Tongue (tissue), 2 donors: ENCODE results near the gene DHX36. TPM values are rescaled to one million over a fixed set of nuclear protein-coding genes. Genes with fewer than 3 reads are reported as not detected.

ENCODE experiments used
- DNase-seq: peaks from one replicate; pipeline ENCODE4 v3.0.0-alpha.2; 2015
- total RNA-seq: library from RNA; depleted of rRNA; stranded (reverse); fragments of >200 nt; gene quantifications from one replicate; pipeline ENCODE4 v1.2.3, GENCODE V29; 2014

DHX36 gene
- total RNA-seq, 1 donor from 2014 or later, result 97.1 TPM

DNA sequence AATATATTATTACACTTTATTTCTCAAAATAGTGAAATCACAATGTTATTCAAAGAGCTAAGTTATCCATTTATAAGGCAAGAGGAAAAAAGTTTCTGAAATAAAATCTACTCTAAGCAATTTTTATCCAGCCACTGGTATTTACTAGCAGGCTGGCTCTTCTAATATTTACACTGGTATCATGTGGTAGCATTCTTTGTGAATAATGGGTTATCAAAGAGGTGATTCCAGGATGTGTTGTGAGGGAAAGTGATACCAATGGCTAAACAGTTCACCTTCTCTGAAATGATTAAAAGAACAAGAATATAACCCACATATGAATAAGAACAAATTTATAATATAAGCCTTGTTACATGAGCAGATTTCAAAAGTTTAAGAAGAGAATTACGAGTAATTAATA lies 44.1 kb downstream of the DHX36 start:
- DNase-seq, result no peak

- no peak for DNase-seq
Measured at GRCh38 chr3:154275965-154276364, 48.3 kb downstream of the DHX36 start.

DNA sequence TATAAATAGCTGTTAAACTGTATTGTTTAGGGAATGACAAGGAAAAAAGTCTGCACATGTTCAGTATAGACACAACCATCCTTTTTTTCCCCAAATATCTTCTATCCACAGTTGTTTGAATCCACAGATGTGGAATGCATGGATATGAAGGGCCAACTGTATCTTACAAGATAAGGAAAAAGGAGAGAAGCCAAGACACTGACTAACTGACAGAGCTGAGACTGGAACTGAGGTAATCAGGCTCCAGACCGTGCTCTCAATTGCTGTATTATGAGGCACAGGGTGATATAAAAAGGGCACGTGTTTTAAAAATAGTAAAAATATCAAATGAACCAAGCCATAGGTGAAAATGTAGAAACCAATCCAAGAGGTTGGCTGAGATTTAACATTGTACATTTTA lies 49.0 kb downstream of the DHX36 start:
- DNase-seq, result no peak

DNA sequence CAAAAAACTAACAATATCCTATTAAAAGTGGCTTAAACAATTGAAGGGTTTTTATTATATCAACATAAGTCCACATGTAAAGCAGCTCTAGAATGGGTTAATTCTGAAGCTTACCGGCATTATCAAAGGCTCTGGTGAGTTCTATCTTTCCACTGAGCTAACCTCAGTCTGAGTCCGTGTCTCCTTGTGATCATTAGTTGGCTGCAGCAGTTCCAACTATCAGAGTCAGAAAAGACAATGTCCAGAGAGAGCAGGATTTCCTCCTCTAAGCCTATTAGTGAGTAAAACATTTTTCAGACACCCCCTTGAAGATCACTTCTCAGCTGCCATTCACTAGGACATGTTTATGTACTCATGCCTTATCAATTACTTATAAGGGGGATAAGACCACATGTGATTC lies 49.9 kb downstream of the DHX36 start:
- DNase-seq, result no peak

DNA sequence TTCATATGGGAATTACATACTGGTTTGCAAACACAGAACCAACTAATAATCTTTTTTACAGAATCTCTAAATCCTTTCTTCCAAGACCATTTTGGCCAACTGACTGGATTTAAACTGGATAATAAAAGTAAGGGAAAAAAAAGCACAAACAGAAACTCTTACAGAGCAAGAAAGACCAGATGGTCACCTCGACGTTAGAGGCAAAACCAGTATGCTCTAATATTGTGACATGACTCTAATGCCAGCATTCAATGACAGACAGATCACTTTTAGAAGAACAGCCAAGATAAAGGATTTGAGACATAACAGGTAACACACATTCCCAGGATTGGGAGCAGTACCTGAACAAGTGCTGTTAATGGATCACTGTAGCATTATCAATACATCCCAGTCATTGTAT lies 50.9 kb downstream of the DHX36 start:
- no peak for DNase-seq

- DNase-seq, result no peak
Measured at GRCh38 chr3:154254527-154254926, 69.8 kb downstream of the DHX36 start.

DNA sequence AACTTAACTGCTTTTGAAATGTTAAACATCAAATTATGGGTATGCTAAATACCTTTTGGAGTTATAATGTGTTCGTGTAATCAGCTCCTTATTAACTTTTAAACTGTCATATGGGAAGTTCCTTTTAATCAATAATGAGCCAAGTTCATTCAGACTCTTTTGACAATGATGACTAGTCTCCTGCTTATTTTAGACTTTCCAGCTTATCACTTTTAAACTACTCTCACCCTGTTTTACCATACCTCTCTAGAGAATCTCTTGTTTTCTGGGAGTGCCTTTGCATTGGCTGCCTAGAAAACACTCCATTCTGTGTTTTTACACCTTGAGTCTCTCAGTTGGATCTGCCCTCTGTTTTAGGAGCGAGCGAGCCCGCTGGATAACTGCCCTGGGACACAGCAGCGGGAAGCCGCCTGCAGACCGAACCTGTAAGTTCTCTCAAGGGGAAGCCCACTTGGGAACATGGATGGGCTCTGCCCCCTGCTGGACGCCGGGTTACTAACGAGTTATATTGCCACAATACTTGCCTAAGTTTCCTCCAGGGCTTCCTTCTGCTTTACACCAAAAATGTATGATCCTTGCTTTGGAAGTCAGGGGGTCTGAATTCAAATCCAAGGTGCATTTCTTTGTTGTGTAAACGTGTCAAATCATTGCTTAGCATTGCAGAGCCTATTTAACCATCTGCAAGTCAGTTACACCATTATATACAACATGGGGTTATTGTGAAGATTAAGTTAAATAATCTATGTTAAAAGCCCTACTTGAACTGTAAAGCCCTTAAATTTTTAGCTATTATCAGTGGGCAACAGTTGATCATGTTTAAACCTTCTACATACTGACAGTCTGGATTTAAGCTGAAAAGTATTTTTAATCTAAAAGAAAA lies 71.3 kb downstream of the DHX36 start:
- peak; percentile 95 for DNase-seq

DNA sequence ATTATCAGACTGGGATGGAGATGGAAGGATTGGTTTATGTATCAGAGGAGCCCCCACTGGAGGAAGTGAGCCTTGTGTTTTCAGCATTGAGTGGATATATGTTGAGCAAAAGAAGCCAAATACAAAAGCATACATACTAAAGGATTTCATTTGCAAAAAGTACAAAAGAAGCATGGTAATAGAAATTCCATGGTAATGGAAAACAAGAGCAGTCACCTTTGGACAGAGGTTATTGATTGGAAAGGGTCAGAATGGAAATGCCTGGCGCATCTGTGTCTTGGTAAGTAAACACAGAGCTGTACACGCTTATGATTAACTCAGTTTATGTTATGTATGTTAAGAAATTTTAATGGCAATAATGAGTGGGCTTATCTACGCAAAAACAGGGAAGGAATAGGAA lies 72.7 kb downstream of the DHX36 start:
- no peak for DNase-seq

DNA sequence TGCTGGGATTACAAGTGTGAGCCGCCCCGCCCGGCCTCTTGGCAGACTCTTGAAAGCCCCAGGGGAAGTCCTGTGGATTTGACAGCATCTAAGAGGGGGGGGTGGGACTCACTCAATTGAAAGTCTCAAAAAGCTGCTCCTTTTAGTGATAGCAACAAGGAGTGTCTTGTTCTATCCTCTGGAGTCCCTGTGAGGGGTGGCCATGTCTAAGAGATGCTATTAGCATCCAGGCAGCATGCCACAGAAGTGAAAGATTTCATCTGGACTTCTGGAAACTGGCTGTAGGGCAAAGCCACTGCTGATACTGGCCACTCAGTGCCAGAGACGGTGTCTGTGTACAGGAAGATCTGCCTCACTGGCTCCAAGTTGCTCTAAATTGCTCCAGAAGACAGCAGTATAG lies 74.0 kb downstream of the DHX36 start:
- no peak for DNase-seq

- peak; percentile 57 for DNase-seq
Measured at GRCh38 chr3:154247806-154248415, 76.4 kb downstream of the DHX36 start.

GRCh38 chr3:154244644-154245043 lies 79.6 kb downstream of the DHX36 start:
- DNase-seq, result no peak

- DNase-seq, result no peak
Measured at GRCh38 chr3:154243353-154243752, 80.9 kb downstream of the DHX36 start.

GRCh38 chr3:154242766-154243165 lies 81.5 kb downstream of the DHX36 start:
- DNase-seq, result no peak

DNA sequence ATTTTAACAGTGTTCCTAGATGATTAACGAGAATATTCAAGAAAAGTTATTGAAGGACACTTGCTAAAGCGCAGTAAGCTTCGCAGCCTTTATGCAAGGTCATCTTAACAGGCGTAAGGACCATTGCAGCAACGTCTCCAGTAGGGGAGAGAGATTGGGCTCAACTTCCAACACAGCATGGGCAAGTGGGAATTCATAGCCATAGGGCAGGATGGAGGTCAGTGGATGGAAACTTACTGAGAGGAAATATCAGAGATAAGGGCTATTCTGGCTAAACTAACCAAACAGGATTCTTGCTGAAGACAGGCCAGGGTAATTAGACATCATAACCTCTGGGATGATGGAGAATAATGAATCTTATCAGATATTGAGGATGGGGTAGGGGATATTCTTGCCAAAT lies 82.8 kb downstream of the DHX36 start:
- DNase-seq, result no peak

- DNase-seq, result no peak
Measured at GRCh38 chr3:154240235-154240634, 84.1 kb downstream of the DHX36 start.

GRCh38 chr3:154236331-154236730 lies 88.0 kb downstream of the DHX36 start:
- DNase-seq, result peak; percentile 35

DNA sequence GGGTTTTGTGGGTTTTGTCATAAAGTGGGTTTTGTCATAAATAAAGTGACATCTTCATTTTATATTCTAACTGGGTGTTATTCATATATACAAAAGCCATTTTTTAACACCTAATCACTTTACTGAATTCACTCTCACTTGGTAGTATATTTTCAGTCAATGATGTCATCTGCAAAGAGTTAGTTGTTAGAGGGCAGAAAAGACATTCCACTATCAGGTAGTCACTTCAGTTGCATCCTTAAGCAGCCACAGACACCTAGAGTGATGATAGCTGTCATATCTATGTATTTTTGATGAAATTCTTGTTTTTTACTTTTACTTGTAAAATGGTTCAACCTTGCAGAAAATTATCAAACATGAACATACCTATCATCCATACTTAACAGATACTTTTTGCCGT lies 89.0 kb downstream of the DHX36 start:
- DNase-seq, result no peak

DNA sequence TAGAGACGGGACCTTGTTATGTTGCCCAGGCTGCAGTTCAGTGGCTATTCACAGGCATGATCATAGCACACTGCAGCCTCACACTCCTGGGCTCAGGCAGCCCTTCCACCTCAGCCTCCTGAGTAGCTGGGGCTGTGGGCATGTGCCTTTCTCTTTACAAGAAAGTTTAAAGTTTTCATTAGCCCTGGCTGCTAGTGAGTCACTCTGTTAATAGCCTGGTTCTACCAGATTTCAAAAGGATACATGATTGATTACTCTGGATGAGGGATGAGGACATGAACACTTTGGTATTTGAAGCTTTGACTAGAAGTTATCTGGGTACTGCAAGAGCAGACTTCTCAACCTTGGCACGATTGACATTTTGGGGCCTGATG lies 95.1 kb downstream of the DHX36 start:
- no peak for DNase-seq

- DNase-seq, result no peak
Measured at GRCh38 chr3:154228561-154229216, 95.6 kb downstream of the DHX36 start.

GRCh38 chr3:154227531-154227930 lies 96.8 kb downstream of the DHX36 start:
- DNase-seq, result peak; percentile 46

DNA sequence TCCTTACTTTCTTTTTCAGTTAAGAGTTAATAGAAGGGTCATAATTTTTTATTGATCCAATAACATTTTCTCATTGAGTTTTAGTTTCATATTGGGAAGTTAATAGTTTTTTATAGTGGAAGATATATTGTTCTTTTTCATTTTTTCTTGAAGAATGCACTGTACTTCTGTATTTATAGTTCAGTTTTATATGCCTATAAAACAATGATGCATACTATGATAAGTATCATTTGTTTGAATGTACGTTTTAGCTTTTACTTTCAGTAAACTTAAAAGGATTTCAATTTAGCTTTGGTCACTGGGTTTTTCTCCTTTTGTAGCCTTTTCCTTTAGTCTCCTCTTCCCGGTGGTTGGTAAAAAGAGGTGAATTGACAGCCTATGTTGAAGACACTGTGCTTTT lies 98.8 kb downstream of the DHX36 start:
- no peak for DNase-seq

DNA sequence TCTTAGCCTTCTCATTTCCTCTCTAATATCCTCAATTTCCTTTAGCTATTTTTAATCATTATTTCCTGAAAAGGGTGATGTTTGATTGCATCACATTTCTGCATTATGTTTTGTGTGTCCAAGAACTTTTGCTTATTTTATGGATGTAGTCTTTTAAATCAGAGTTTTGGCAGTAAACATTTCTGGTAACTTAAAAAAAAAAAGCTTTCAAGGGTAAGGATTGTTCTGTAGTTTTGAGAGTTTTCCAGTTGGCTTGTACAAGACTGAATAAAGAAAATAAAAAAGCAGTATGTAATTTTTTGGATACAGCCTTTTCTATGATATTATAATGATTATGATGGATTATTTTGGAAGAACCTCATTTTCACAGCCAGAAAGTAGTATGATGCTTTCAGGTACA lies 99.4 kb downstream of the DHX36 start:
- peak; percentile 54 for DNase-seq

DNA sequence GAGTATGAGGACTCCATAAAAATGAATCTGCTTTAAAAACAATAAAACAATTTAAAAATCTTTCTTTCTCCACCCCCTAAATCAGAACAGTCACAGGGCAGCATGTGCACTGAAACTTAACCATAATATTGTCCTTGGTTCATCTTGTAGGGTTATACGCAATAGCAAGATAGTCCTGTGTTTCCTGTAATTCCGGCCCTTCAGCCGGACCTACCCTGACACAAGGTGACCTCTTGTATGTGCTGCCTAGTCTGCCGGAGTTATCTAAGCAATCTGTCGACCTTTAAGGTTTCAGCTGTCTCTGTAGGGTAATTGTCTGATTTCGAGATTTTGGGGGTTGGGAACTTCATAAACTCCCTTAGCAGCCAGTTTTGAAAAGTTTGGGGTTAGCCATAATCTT lies 99.9 kb downstream of the DHX36 start:
- DNase-seq, result no peak

DNA sequence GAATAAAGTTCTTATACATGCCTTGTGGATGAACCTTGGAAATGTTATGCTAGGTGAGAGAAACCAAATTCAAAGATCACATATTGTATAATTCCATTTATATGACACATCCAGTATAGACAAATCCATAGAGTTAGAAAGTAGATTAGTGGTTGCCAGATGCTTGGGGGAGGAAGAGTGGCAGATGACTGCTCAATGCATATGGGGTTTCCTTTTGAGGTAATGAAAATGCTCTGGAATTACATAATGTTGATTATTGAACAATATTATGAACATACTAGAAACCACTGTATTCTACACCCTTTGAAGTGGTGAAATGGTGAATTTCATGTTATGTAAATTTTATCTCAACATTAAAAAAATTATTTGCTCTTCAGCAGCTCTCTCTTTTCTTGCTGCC lies 100.8 kb downstream of the DHX36 start:
- DNase-seq, result no peak
